Mesothelial cell of epicardium (in vitro differentiated cells): Measurements from ENCODE around the gene RBMS3. TPM values are rescaled to one million over a fixed set of nuclear protein-coding genes. Genes with fewer than 3 reads are reported as not detected.

ENCODE experiments used
- DNase-seq, 2 experiments: peaks; one replicate each; pipeline ENCODE4 v3.0.0; 2021; ENCODE audit warnings: low spot score in 2 of 2; ENCODE audit not compliant: unreplicated experiment in 2 of 2
- H3K27ac Mint-ChIP-seq: 2 replicates; pipeline ENCODE4 v1.8.0; 2021; ENCODE audit warnings: mixed read lengths
- H3K27me3 Mint-ChIP-seq: 2 replicates; pipeline ENCODE4 v1.8.0; 2021; ENCODE audit warnings: low read depth, mixed read lengths
- H3K36me3 Mint-ChIP-seq: 2 replicates; pipeline ENCODE4 v1.8.0; 2021; ENCODE audit warnings: mixed read lengths
- H3K4me1 Mint-ChIP-seq: 2 replicates; pipeline ENCODE4 v1.8.0; 2021; ENCODE audit warnings: mixed read lengths
- H3K4me3 Mint-ChIP-seq: 2 replicates; pipeline ENCODE4 v1.8.0; 2021; ENCODE audit warnings: mild to moderate bottlenecking, moderate library complexity, mixed read lengths
- H3K9me3 Mint-ChIP-seq: 2 replicates; pipeline ENCODE4 v1.8.0; 2021; ENCODE audit warnings: mixed read lengths
- CTCF ChIP-seq: fragments of 200-600 bp; sonication (generic); IDR thresholded peaks from one replicate; pipeline ENCODE4 v1.5.0; 2021; ENCODE audit warnings: antibody characterized with exemption; ENCODE audit not compliant: unreplicated experiment
- total RNA-seq: library from RNA; stranded (reverse); gene quantifications from 3 replicates; pipeline ENCODE4 v1.2.1, GENCODE V29; 2021

Gene RBMS3
- total RNA-seq, 1 donor from 2014 or later = 42.5 TPM

GRCh38 chr3:29697989-29698388, 417.1 kb downstream of the RBMS3 start:
- H3K4me3 Mint-ChIP-seq = no peak overlapping the region

GRCh38 chr3:29700256-29700655, 419.4 kb downstream of the RBMS3 start:
- Mint-ChIP-seq H3K36me3 (peaks cover 21% of the 10 kb centered on the region), H3K27me3 (no peaks in the 10 kb centered on the region), H3K27ac (no peak overlapping the region), H3K4me1 (peaks cover 23% of the 10 kb centered on the region), H3K9me3 (peaks cover 17% of the 10 kb centered on the region), H3K4me3 (no peak overlapping the region)
- DNase-seq = no peak
- TF ChIP-seq CTCF = no peak

More at GRCh38 chr3:29697989-29698388, 417.1 kb downstream of the RBMS3 start:
- H3K27me3 Mint-ChIP-seq = no peaks in the 10 kb centered on the region
- H3K4me1 Mint-ChIP-seq = peaks cover 44% of the 10 kb centered on the region
- H3K9me3 Mint-ChIP-seq = peaks cover 13% of the 10 kb centered on the region
- peak overlapping the region; percentile 55 for H3K27ac Mint-ChIP-seq
- no peak for TF ChIP-seq CTCF
- peaks cover 17% of the 10 kb centered on the region for H3K36me3 Mint-ChIP-seq
- DNase-seq = no peak

GRCh38 chr3:29701326-29701983, 420.6 kb downstream of the RBMS3 start:
- peaks cover 11% of the 10 kb centered on the region for H3K4me1 Mint-ChIP-seq
- H3K27me3 Mint-ChIP-seq = no peaks in the 10 kb centered on the region
- peaks cover 21% of the 10 kb centered on the region for H3K36me3 Mint-ChIP-seq
- H3K4me3 Mint-ChIP-seq = no peak overlapping the region
- no peak for TF ChIP-seq CTCF
- H3K9me3 Mint-ChIP-seq = peaks cover 17% of the 10 kb centered on the region
- DNase-seq = no peak
- no peak overlapping the region for H3K27ac Mint-ChIP-seq

- Mint-ChIP-seq H3K27me3 (no peaks in the 10 kb centered on the region), H3K27ac (no peak overlapping the region), H3K36me3 (peaks cover 13% of the 10 kb centered on the region), H3K9me3 (peaks cover 6% of the 10 kb centered on the region), H3K4me1 (peaks cover 28% of the 10 kb centered on the region), H3K4me3 (no peak overlapping the region)
- DNase-seq = no peak
- TF ChIP-seq CTCF = no peak
Observed at GRCh38 chr3:29705906-29706844, 425.3 kb downstream of the RBMS3 start.

GRCh38 chr3:29708884-29709283, 428.0 kb downstream of the RBMS3 start:
- Mint-ChIP-seq H3K4me1 (peaks cover 42% of the 10 kb centered on the region), H3K27me3 (no peaks in the 10 kb centered on the region), H3K27ac (peak overlapping the region; percentile 35), H3K9me3 (no peaks in the 10 kb centered on the region), H3K4me3 (no peak overlapping the region), H3K36me3 (no peaks in the 10 kb centered on the region)
- no peak for DNase-seq
- no peak for TF ChIP-seq CTCF
